CD4-positive, alpha-beta T cell treated with Interleukin-21 for 1 hour (primary cell): ENCODE data around the gene SNX14.
A peak's percentile ranks its signal among the peaks of the same experiment; 100 is the strongest.
"Not testable (repeated sequence)": the region's sequence is repeated elsewhere in the genome, so short reads cannot be mapped to it uniquely, and the experiment has no call there.

Experiments
- DNase-seq: peaks from one replicate; pipeline ENCODE4 v3.0.0-alpha.2; 2020

SNX14 gene

DNA sequence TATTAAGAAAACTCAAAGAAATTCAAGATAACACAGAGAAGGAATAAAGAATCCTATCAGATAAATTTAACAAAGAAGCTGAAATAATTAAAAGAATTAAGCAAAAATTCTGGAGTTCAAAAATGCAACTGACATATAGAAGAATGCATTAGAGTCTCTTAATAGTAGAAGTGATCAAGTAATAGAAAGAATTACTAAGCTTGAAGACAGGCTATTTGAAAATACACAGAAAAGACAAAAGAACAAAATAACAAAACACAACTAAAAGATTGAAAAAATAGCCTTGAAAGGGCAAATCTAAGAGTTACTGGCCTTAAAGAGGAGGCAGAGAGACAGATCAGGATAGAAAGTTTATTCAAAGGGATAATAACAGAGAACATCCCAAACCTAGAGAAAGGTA, 12.1 kb downstream of the SNX14 start:
- no peak for DNase-seq

DNA sequence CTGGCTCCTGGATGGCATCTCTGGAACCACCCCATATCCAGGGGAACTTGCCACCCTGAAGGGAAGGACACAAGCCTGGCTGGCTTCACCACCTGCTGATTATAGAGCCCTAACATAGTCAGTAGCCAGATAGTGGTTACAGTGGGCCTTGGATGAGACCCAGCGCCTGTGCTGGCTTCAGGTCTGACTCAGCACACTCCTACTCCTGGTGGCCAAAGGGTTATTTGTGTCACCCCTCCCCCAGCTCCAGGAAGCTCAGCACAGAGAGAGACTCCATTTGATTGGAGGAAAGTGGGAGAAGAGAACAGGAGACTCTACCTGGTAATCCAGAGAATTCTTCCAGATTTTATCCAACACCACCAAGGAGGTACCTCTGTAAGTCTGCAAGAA, 12.8 kb downstream of the SNX14 start:
- DNase-seq = no peak

DNA sequence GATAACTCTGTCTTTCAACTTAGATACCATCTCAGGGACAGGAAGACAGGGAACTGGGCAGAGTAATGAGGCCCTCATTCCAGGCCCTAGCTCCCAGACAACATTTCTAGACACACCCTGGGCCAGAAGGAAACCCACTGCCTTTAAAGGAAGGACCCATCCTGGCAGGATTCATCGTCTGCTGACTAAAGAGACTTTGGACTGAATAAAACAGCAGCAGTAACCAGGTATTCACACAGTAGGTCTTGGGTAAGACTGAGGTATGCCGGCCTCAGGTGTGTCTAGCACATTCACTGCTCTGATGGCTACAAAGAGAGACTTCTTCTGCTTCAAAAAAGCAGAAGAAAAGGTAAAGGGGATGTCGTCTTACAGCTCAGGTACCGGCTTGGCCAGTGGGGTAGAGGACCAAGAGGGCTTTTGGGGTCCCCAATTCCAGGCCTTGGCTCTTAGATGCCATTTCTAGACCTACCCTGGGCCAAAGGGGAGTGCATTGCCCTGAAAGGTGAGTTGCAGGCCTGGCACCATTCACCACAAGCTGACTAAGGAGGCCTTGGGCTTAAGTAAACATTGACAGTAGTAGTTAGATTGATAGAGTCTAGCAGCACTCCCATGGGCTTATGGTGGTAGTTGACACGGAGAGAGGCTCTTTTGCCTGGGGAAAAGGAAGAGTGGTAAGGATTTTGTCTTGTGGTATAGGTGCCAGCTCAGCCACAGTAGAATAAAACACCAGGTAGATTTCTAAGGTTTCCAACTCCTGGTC, 13.4 kb downstream of the SNX14 start:
- no peak for DNase-seq

DNA sequence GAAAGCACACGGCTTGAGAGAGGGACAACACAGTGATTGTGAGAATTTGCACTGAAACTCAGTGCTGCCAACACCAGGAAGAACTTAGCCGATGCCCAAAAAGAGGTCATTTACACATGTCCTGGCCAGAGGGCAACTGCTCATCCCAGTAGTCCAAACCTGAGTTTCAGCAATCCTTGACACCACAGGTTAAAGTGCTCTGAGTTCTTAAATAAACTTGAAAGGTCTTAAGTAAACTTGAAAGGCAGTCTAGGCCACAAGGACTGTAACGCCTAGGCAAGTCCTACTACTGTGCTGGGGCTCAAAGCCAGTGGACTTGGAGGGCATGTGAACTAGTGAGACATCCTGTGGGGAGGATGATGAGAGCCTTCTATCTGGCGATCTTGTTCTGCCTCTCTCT, 14.1 kb downstream of the SNX14 start:
- DNase-seq = no peak

DNA sequence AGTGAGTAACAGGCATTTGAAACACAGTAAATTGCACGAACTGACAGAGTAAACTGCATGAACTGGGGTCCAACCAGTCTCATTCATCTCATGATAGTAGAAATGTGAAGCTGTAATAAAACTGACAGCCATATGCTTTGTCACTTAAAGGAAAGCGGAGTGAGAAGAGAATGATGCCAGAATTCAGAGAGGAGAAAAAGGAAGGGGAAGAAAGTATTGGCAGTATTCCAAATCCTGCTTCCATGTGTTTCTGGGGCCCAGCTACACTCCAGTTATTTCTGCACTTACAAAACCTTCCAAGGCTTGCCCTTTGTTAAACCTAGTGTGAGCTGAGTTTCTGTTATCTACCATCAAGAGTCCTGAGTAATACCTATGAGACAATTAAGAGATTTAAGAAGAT, 17.2 kb downstream of the SNX14 start:
- no peak for DNase-seq

DNA sequence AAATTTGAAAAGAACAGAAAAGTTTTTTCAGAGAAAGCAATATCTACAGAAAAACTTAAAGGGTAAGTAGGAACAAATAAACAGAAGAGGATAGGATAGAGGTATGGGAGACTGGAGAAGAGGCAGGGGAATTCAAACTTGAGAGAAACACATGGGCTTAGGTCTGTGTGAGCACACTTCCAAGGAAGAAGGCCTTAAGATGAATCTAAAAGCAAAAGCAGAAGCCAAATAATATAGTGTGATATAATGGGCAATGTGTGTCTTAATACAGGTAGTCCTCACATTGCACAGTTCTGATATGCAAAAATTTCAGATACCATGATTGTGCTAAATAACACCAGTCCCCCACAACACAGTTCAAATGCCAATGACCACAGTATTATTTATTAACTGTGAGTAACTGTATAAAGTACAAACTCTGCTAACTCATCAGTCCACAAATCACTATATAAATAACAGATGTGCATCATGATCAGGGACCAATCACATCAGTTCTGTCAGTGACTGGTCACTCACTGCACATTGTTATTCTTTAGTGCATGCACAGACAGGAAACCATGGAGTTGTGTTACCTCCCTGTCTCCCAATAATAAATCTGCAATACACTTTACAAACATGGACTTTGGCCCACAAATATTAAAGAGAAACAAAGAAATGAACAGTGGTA, 18.6 kb downstream of the SNX14 start:
- no peak for DNase-seq

DNA sequence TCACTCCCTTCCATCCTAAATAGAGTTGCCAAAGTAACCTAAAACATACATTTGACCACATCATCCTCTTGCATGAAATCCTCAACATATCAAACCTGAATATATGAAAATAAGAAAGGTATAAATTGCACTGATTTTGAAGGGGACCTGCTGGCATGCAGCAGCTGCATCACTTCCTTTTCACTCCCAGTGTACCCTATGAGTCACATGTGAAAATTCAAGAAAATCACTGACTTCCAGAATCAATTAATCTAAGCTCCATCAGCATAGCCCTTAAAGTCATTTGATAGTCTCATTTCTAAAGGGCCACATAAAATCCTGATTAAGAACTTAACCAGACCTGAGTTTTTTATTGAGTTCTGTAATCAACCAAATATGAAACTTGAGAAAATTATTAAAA, 24.3 kb downstream of the SNX14 start:
- DNase-seq = no peak

DNA sequence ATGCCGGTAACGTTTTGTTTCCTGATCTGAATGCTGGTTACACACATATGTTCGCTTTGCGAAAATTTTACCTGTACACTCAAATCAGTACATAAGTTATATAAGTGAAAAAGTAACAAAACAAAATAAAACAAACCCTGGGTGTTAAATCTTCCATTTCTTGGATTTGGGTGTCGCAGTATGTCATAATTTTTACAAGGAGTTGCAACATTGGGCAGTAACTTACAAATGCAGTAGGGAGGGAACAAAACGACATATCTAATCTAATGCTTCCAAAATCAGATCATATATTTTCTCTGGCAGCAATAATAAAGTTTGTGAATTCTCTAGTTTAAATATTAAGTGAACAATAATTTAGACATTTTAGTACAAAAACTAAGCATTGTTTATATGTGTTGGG, 25.2 kb downstream of the SNX14 start:
- no peak for DNase-seq

DNA sequence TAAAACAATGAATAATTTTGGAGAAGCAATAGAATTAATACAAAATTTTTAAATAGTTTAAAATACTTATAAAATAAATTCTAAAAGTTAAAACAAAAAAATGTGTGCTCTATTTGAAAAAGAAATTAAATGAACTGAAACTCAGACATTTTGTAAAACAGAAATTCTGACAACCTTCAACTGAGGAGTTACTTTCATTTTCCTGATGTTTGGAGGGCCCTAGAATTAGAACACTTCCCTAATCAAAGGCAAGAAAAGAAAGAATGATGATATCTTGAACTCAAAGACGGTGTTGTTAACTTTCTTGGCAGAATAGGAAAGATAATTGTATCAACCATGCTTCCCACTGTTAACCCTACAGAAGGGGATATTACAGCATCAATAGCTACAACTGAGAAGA, 27.9 kb downstream of the SNX14 start:
- DNase-seq = no peak

DNA sequence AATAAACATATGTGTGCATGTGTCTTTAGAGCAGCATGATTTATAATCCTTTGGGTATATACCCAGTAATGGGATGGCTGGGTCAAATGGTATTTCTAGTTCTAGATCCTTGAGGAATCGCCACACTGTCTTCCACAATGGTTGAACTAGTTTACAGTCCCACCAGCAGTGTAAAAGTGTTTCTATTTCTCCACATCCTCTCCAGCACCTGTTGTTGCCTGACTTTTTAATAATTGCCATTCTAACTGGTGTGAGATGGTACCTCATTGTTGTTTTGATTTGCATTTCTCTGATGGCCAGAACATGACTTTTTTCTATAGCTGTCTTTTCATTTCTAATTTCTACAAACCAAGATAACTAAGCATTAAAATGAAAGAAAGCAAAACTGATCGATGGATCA, 29.4 kb downstream of the SNX14 start:
- not testable (repeated sequence) for DNase-seq

DNA sequence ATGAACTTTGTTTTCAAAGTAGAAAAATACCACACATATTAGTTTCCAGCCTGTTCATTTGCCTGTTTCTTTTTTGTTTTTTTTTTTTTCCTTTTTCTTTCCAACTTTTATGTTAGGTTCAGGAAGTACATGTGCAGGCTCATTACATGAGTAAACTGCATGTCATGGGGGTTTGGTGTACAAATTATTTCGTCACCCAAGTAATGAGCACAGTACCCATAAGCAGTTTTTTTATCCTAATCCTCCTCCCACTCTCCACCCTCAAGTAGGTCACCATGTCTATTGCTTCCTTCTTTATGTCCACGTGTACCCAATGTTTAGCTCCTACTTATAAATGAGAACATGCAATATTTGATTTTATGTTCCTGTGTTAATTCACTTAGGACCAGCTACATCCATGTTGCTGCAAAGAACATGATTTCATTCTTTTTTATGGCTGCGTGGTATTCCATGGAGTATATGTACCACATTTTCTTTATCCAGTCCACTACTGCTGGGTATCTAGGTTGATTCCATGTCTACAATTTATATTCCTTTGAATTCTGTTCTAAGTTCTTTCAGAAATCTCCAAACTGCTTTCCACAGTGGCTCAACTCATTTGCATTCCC, 31.8 kb downstream of the SNX14 start:
- DNase-seq = no peak

DNA sequence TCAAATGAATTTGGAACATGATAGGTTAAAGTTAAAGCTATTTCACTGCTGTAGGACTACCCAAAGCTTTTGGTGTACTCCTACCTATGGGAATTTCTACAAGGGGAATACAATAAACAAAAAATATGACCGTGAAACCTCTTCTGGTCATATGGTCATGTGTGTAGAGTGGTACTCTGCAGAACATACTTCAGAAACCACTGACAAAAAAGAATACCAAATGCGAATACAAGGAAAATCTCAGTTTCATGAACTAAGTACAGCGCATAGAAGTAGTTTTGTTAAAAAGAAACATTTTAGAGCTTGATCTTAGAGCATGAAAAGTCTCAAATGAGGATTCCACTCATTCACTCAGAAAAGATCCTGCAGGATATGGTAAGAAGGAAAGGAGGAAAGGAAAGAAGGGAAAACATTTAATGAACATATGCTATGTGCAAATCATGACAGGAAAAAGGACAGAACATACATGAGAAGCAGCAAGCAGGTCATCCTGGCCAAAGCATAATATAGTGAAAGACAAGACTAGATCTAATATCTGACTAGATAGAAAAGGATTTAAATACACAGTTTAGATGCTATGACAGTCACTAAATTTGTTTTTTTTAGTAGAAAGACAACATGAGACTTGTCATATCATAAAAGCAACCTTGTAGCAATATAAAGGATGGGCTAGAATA, 36.5 kb downstream of the SNX14 start:
- DNase-seq = no peak

DNA sequence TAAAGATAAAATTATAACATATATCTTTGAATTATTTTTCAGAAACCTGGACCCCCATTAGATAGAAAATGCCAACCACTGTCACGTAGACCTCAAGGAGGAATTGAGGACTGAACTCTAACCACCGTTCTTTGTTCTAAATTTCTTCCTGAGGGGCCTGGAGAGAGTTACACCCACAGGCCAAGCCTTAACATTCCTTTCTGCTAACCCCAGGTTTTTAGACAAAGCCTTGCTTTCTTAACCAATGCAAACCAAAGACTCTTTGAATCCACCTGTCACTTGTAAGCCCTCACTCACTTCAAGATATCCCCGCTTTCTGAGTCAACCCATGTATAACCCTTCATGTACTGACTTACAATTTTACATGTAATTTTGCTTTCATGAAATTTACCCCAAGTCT, 41.0 kb downstream of the SNX14 start:
- DNase-seq = no peak

DNA sequence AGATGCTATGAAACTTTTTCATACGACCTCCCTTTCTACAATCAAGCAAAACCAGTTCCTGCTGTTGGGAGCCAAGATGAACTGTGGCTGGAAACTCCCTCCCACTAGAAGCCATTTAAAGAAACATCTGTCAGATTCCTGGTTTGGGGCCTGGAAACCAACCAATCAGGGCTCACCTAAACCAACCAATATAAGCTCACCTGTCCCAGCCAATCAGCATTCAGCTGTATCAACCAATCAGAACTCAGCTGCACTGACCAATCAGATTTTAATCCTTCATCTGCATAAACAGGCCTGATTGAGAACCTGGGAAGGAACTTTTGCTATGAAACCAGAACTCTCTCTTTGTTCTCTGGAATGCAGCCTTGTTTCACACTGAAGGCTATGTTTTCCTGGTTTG, 42.4 kb downstream of the SNX14 start:
- peak; percentile 2 for DNase-seq

DNA sequence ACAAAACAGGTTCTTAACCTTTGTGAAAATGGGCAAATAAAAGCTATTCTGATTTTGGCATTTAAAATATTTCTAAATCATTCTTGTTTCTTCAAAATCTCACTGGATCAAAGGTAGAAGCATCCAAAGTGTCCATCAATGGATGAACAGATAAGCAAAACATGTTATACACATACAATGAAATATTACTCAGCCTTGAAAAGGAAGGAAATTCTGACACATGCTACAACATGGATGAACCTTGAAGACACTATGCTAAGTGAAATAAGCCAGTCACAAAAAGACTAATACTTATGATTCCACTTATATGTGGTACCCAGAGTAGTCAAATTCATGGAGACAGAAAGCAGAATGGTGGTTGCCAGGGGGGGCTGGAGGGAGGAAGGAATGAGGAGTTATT, 45.9 kb downstream of the SNX14 start:
- DNase-seq = no peak

DNA sequence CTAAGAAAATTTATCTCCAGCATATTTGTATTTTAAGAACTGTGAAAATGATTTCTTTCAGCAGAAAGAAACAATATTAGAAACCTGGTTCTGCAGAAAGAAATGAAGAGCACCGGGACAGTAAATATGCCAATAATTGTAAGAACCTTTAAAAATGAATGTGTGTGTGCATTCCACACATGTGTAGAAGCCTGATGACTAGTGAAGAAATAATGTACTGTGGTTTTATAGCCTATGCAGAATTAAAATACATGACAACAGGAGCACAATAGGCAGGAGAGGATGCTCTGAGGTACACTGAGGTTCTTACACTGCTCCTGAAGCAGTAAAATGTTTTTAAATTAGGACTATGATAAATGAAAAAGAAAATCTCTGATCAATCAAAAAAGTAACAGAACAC, 48.9 kb downstream of the SNX14 start:
- DNase-seq = no peak

DNA sequence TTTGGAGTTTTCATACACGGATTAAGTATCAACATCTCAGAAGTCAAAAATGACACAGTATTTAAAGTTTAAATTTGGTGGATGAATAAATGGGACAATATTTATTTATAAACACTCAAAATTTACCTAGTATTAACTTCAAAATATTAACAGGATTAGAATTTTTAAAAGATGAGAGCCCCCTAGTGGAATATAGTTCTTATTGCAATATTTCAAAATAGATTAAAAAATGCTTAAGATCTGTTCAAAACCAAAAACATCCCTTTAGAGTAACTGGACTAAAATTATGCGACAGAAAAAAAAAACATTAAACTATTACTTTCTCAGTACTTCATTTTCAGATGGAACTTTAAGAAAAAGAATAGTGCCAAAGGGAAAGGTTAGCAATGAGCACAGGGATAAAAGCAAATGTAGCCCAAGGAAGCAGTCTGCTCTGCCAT, 56.6 kb downstream of the SNX14 start:
- DNase-seq = peak; percentile 4

DNA sequence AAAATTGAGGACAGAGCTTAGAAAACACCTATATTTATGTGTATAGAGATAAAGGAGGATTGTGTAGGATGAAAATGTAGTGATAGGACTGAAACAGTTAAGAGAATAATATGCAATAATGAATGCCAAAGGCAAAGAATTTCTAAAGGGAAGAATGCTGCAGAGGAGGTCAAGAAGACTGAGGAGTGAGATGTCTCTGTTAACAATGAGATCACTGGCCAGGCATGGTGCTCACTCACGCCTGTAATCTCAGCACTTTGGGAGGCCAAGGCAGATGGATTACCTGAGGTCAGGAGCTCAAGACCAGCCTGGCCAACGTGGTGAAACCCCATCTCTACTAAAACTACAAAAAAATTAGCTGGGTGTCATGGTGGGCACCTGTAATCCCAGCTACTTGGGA, 69.4 kb downstream of the SNX14 start:
- not testable (repeated sequence) for DNase-seq

DNA sequence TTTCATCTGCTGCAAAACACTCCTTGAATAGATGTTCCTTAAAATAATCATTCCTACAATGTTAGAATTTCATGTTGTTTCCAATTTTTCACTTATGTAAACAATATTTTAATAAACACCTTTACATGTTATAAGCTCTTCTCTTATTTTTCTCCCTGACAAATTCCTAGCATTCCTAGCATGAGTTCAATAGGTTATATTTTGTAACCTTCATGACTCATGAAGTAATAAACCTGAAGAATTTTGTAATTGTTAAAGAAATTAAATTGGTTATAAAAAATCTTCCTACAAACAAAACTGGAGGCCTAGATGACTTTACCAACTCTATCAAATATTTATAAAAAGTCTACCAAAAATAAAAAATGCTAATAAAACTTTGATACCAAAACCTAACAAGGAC, 77.5 kb downstream of the SNX14 start:
- no peak for DNase-seq

DNA sequence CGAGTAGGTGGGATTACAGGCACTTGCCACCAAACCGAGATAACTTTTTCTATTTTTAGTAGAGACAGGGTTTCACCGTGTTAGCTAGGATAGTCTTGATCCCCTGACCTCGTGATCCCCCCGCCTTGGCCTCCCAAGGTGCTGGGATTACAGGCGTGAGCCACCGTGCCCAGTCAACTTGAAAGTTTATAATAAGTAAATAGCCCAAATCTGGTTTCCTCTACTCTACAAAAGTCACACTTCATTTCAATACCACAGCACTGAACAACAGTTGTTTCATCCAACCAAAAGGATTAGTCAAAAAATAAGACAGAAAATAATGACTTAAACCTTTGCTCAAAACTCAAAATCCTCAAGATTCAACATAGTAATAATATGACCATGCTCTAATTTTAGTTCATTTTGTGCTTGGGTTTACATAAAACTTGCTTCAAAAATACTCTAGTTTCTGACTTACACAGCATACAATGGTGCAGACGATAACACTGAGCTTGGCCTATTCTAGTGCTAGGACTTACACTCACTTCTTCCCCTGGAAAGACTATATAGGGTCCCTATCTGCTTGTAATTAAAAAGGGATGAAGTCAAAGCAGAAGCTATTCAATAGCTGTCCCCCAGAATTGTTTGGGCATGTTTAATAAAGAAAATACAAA, 87.1 kb downstream of the SNX14 start:
- no peak for DNase-seq

DNA sequence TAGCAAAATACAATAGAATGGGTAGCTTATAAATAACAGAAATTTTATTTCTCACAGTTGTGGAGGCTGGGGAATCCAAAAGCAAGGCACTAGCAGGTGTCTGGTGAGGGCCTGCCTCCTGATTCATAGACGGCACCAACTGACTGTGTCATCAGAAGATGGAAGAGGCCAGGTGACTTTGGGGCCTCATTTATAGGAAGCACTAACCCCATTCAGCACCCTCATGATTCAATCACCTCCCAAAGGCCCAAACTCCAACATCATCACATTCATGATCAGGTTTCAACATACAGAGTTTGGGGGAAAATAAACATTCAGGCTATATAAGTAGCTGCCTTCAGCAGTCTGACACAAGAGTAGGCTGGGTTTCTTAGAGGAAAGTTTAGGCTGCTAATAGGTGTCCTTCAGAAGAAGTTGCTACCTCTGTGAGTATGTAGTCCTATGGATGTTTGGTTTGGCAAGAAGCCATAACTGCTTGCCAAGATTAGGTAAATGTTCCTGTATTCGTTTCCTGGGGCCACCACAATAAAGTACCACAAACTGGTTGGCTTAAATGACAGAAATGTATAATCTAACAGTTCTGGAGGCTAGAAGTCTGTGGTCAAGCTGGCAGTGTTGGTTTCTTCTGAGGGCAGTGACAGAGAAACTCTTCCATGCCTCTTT, 94.9 kb downstream of the SNX14 start:
- DNase-seq = no peak

DNA sequence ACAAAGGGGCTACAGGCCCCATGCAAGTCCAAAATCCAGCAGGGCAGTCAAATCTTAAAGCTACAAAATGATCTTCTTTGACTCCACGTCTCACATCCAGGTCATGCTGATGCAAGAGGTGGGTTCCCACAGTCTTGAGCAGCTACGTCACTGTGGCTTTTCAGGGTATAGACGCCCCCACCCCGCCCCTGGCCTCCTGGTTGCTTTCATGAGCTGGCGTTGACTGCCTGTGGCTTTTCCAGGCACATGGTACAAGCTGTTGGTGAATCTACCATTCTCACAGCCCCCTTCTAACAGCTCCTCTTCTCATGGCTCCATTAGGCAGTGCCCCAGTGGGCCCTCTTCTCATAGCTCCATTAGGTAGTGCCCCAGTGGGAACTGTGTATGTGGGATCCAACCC, 96.8 kb downstream of the SNX14 start:
- DNase-seq = no peak
